ENCODE measurements around the gene UBE2QL1. TPM values are rescaled to one million over a fixed set of nuclear protein-coding genes. Genes with fewer than 3 reads are reported as not detected.

Gene UBE2QL1
- total and polyA plus RNA-seq, 5 donors, result 5.5 to 16.7 (median 13.5) TPM

DNA sequence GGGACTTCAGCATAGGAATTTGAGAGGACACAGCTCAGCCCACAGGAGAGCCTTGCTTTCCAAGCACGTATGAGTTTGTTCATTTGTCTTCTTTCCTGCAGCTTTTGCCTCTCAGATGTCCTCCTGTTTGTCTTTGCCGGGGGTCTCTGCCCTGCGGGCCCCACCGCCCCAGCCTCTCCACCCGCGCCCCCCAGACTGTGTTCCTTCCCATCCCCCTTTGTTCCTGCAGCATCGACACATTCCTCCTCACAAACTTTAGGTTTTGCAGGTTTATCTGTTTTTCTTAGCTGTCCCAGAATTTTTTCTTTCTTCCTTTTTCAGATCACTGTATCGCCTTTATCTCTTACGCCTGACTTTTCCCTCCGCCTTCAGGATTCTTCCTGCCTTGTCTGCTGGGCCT, 18.9 kb downstream of the UBE2QL1 start:
- intact Hi-C loops (cut with DNase I), result no loop called here
- Histone ChIP-seq H3K4me3 (ENCODE audit: low read length) (no peak overlapping the region), H3K27ac (ENCODE audit: low read length) (no peak overlapping the region), H3K4me1 (ENCODE audit: control insufficient read depth, insufficient read depth, low read length) (no peaks in the 10 kb centered on the region), H3K9me3 (ENCODE audit: control insufficient read depth, low read length) (no peaks in the 10 kb centered on the region), H3K27me3 (ENCODE audit: control insufficient read depth, insufficient read depth) (no peaks in the 10 kb centered on the region)
- 69% methylated on average over 10 of the region's 10 CpGs for WGBS
- no peak for ATAC-seq
- no peak for DNase-seq

DNA sequence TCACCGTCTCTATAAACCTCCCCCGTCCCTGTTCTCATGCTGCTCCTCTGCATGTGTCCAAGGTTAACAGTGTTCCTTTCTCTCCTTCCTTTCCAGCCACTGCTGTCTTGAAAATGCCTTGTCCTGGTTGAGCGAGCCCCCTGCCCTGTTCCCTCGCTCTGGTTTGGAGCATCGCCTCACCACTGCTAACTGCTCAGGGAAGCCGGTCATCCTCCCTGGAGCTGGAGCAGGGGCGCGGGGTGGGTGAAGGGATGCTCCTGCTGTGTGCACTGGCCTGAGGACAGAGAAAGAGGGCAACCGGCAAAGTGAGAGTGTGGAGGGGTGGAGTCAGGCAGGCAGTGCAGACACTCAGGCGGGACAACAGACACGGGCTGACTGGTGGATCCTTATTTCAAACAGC, 19.4 kb downstream of the UBE2QL1 start:
- Histone ChIP-seq H3K4me3 (ENCODE audit: low read length) (no peak overlapping the region), H3K27me3 (ENCODE audit: control insufficient read depth, insufficient read depth) (no peaks in the 10 kb centered on the region), H3K27ac (ENCODE audit: low read length) (no peak overlapping the region), H3K9me3 (ENCODE audit: control insufficient read depth, low read length) (no peaks in the 10 kb centered on the region), H3K4me1 (ENCODE audit: control insufficient read depth, insufficient read depth, low read length) (no peaks in the 10 kb centered on the region)
- WGBS, result 55% methylated on average over 11 of the region's 11 CpGs
- ATAC-seq (peak in 1 of 2 donors; percentile 42), DNase-seq (no peak)
- intact Hi-C loops (cut with DNase I), result no loop called here

DNA sequence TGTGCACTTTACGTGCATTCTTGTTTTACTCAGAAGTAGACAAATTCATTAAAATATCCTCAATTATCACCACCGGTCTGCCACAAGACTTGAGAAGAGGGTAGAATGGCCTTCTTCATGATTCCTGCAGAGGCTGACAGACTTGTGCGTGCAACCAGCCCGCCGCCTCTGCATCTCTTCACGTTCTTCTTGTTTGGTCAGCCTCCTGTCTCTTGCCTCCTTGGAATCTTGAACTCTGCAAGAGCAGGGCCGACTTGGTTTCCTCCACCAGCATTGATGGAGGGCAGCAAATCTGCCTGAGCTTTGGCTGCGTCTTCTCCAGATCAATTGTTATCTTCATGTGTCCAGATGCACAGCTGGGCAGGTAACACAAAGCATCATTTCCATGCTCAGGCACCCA, 20.2 kb downstream of the UBE2QL1 start:
- Histone ChIP-seq H3K4me1 (ENCODE audit: control insufficient read depth, insufficient read depth, low read length) (no peaks in the 10 kb centered on the region), H3K27me3 (ENCODE audit: control insufficient read depth, insufficient read depth) (no peaks in the 10 kb centered on the region), H3K9me3 (ENCODE audit: control insufficient read depth, low read length) (no peaks in the 10 kb centered on the region), H3K27ac (ENCODE audit: low read length) (no peak overlapping the region), H3K4me3 (ENCODE audit: low read length) (no peak overlapping the region)
- ATAC-seq (no peak), DNase-seq (no peak)
- intact Hi-C loops (cut with DNase I), result no loop called here
- WGBS, result 94% methylated on average over 8 of the region's 8 CpGs

DNA sequence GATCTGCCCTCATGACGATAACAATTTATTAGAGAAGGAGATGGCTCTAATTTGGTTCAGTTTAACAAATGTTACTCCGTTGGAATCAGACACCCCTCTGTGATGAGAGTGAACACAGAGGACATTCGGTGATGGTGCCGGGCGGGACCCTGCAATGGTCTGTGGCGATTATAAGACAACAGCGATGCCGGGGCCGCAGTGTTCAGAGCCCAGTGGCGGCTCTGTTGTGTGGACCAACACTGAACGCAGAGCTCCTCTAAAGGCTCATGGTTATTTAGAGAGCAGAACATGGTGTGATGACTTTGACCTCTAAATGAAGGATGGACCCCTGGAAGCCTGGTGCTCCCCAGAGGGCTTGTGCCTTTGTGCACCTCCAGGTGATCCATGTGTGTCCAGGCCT, 21.2 kb downstream of the UBE2QL1 start:
- WGBS, result 95% methylated on average over 11 of the region's 11 CpGs
- intact Hi-C loops (cut with DNase I), result no loop called here
- Histone ChIP-seq H3K27me3 (ENCODE audit: control insufficient read depth, insufficient read depth) (no peaks in the 10 kb centered on the region), H3K4me1 (ENCODE audit: control insufficient read depth, insufficient read depth, low read length) (no peaks in the 10 kb centered on the region), H3K4me3 (ENCODE audit: low read length) (no peak overlapping the region), H3K27ac (ENCODE audit: low read length) (no peak overlapping the region), H3K9me3 (ENCODE audit: control insufficient read depth, low read length) (no peaks in the 10 kb centered on the region)
- ATAC-seq, result no peak
- DNase-seq, result no peak

DNA sequence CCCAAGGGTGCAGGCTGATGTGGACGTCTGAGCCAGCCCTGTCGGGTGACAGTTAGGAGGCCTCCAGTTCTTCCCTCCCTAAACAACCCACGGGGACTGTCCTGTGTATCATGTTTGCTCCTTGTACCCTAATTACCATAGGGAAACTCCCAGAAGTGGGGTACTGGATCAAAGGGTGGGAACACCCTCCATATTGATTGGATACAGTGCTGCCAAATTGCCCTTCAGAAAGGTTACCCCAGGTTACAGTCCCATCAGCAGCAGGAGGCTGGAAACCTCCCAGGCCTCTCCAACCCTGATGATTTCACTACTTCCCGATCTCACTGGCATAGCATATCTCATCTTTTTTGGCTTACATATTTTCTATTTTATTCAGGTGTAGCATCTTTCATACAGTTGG, 22.0 kb downstream of the UBE2QL1 start:
- Histone ChIP-seq H3K4me3 (ENCODE audit: low read length) (no peak overlapping the region), H3K27ac (ENCODE audit: low read length) (no peak overlapping the region), H3K27me3 (ENCODE audit: control insufficient read depth, insufficient read depth) (no peaks in the 10 kb centered on the region), H3K9me3 (ENCODE audit: control insufficient read depth, low read length) (no peaks in the 10 kb centered on the region), H3K4me1 (ENCODE audit: control insufficient read depth, insufficient read depth, low read length) (no peaks in the 10 kb centered on the region)
- DNase-seq (no peak), ATAC-seq (no peak)
- 84% methylated on average over 4 of the region's 4 CpGs for WGBS
- intact Hi-C loops (cut with DNase I), result no loop called here

DNA sequence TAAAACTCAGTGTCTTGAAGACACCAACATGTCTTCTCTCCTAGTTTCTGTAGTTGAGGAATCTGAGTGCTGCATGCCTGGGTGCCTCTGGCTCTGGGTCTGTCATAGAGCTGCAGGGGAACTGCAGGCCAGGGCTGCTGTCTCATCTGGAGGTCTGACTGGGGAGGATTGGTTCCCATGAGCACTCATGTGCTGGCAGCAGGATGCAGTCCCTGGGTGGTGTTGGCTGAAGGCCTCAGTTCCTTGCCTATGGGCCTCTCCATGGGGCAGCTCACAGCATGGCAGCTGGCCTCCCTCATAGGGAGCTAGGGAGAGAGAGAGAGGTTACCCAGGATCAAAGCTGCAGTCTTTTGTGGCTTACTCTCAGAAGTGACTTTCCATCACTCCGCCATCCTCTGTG, 22.6 kb downstream of the UBE2QL1 start:
- intact Hi-C loops (cut with DNase I), result no loop called here
- DNase-seq (no peak), ATAC-seq (no peak)
- Histone ChIP-seq H3K4me3 (ENCODE audit: low read length) (no peak overlapping the region), H3K27me3 (ENCODE audit: control insufficient read depth, insufficient read depth) (no peaks in the 10 kb centered on the region), H3K9me3 (ENCODE audit: control insufficient read depth, low read length) (no peaks in the 10 kb centered on the region), H3K27ac (ENCODE audit: low read length) (no peak overlapping the region), H3K4me1 (ENCODE audit: control insufficient read depth, insufficient read depth, low read length) (no peaks in the 10 kb centered on the region)
- 93% methylated on average over 1 of the region's 1 CpG for WGBS

DNA sequence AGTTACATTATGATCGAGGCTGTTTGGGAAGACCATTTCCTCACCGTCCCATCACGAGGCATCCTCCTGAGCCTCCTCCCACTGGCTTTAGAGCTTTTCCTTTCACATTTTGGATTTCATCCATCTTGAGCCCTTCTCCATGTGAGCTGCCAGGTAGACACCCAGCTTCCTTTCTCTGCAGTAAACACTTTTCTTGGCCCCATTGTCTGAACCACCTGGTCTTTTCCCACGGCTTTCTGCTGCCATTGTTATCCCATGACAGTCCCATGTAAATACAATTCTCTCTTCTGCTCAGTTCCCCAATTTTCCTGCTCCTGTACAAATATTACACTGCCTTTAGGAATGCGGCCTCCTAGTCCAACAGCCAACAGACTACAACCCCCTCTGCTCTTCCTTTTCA, 24.1 kb downstream of the UBE2QL1 start:
- intact Hi-C loops (cut with DNase I), result no loop called here
- DNase-seq (no peak), ATAC-seq (no peak)
- no peaks in the 10 kb centered on the region for H3K4me1 ChIP-seq (ENCODE audit: control insufficient read depth, insufficient read depth, low read length)
- H3K27ac ChIP-seq (ENCODE audit: low read length), result no peak overlapping the region
- H3K9me3 ChIP-seq (ENCODE audit: control insufficient read depth, low read length), result no peaks in the 10 kb centered on the region
- H3K27me3 ChIP-seq (ENCODE audit: control insufficient read depth, insufficient read depth), result no peaks in the 10 kb centered on the region
- WGBS, result 73% methylated on average over 5 of the region's 5 CpGs
- no peak overlapping the region for H3K4me3 ChIP-seq (ENCODE audit: low read length)

DNA sequence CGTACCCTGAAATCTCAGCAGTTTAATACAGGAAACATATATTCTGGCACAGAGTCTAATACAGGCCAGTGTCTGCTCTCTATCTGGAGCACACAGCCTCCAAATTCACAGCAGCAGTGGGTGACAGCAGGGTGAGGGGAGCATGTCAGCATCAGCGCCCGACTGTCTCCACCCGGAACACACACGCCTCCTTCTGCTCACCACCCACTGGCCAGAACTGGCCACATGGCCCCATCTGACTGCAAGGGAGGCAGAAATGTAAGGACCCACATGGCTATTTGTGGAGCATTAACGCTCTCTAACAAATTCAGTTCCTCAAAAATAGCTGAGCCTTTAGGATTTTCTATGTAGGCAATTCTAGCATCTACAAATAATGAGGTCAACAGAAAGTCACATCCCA, 24.6 kb downstream of the UBE2QL1 start:
- DNase-seq (no peak), ATAC-seq (peak in 1 of 2 donors; percentile 44)
- Histone ChIP-seq H3K9me3 (ENCODE audit: control insufficient read depth, low read length) (no peaks in the 10 kb centered on the region), H3K4me3 (ENCODE audit: low read length) (no peak overlapping the region), H3K27me3 (ENCODE audit: control insufficient read depth, insufficient read depth) (no peaks in the 10 kb centered on the region), H3K27ac (ENCODE audit: low read length) (no peak overlapping the region), H3K4me1 (ENCODE audit: control insufficient read depth, insufficient read depth, low read length) (no peaks in the 10 kb centered on the region)
- intact Hi-C loops (cut with DNase I), result no loop called here
- WGBS, result 68% methylated on average over 6 of the region's 6 CpGs

DNA sequence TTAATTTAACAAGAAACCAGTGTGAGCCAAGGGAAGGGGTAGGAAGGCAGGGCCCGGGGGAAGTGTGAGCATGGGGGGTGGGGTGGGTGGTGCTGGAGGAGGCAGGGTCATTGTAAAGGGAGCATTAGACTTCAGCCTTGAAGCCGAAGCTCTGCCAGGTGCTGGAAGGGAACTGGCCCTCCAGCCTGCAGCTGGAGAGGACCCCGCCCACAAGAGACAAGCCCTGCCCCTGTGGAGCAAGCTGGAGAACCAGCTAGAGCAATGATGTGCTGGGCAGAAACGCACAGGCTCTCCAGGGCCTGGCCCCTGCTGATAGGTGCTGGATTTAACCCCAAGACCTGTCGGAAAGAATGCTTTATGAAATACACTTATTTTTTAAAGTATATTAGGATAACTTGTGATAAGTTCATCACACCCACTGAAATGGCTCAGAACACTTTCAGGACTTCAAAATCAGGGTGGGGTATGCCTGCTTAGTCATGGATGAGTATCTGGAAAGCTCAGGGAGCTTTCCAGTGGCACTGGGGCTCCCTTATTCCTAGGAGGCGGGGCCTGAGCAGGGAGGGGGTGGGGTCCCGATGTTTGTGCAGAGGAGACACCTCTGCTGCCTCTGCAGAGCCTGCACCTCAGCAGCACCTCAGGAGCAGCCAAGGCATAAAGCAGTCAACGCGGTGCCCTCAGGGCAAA, 27.1 kb downstream of the UBE2QL1 start:
- H3K4me3 ChIP-seq (ENCODE audit: low read length), result no peak overlapping the region
- intact Hi-C loops (cut with DNase I), result no loop called here
- ATAC-seq, result peak in 1 of 2 donors; percentile 58

DNA sequence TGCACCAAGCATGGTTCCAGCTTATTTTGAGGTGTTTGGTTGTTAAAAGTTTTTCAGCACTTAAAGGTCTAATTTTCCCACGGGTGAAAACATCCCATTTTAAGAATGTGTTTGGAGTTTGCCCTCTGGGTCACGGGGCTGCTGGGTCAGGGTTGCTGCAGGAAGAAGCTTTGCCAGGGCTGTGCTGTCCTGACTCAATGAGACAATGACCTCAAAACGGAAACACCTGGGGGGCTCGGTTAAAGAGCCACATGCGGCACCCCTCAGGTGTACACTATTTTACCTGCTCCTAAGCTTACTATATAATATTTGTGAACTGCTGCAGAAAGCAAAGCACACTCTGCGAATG, 27.6 kb downstream of the UBE2QL1 start:
- Histone ChIP-seq H3K4me3 (ENCODE audit: low read length) (no peak overlapping the region), H3K27me3 (ENCODE audit: control insufficient read depth, insufficient read depth) (no peaks in the 10 kb centered on the region), H3K9me3 (ENCODE audit: control insufficient read depth, low read length) (no peaks in the 10 kb centered on the region), H3K4me1 (ENCODE audit: control insufficient read depth, insufficient read depth, low read length) (no peaks in the 10 kb centered on the region), H3K27ac (ENCODE audit: low read length) (no peak overlapping the region)
- no peak for ATAC-seq
- intact Hi-C loops (cut with DNase I), result no loop called here
- 87% methylated on average over 6 of the region's 6 CpGs for WGBS
- DNase-seq, result no peak

More for the DNA sequence above, 27.1 kb downstream of the UBE2QL1 start:
- Histone ChIP-seq H3K9me3 (ENCODE audit: control insufficient read depth, low read length) (no peaks in the 10 kb centered on the region), H3K4me1 (ENCODE audit: control insufficient read depth, insufficient read depth, low read length) (no peaks in the 10 kb centered on the region), H3K27ac (ENCODE audit: low read length) (no peak overlapping the region), H3K27me3 (ENCODE audit: control insufficient read depth, insufficient read depth) (no peaks in the 10 kb centered on the region)
- 57% methylated on average over 9 of the region's 9 CpGs for WGBS
- peak in 1 of 3 donors; percentile 25 for DNase-seq

DNA sequence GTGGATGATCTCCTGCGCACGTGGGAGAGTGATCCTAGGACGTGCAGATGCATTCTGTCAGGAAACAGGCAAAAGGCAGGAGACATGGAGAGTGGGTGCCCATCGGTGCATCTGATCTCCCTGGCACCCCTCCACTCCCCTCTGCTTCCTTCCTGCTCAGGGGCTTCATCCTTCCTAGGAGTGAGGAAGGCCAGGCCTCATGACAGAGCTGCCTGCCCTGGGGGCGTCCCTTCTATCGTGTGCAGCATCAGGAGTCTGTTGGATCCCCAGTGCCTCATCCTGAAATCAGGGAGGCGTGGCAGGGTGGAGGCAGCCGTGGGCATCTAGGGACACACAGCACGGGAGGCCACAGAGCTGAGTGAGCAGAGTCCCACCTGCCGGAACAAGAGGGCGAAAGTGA, 30.1 kb downstream of the UBE2QL1 start:
- no peaks in the 10 kb centered on the region for H3K9me3 ChIP-seq (ENCODE audit: control insufficient read depth, low read length)
- no peak overlapping the region for H3K4me3 ChIP-seq (ENCODE audit: low read length)
- DNase-seq (no peak), ATAC-seq (no peak)
- 86% methylated on average over 11 of the region's 11 CpGs for WGBS
- H3K27ac ChIP-seq (ENCODE audit: low read length), result no peak overlapping the region
- intact Hi-C loops (cut with DNase I), result no loop called here
- no peaks in the 10 kb centered on the region for H3K4me1 ChIP-seq (ENCODE audit: control insufficient read depth, insufficient read depth, low read length)
- no peaks in the 10 kb centered on the region for H3K27me3 ChIP-seq (ENCODE audit: control insufficient read depth, insufficient read depth)

Measured in right cardiac atrium (tissue), 5 donors.